ENCODE data around the gene MARCHF4.

MARCHF4 gene

GRCh38 chr2:216350214-216350791 is 22.0 kb downstream of the MARCHF4 start:
- DNase-seq (ENCODE audit: low read depth) = peak; percentile 52
- TF ChIP-seq CTCF (conservative IDR thresholded peaks at IDR 0.05; ENCODE audit: low read length) = no peak
- H3K4me3 ChIP-seq (ENCODE audit: low read length) = no peak overlapping the region

- H3K4me3 ChIP-seq (ENCODE audit: low read length) = no peak overlapping the region
- no peak for DNase-seq (ENCODE audit: low read depth)
- no peak for TF ChIP-seq CTCF (conservative IDR thresholded peaks at IDR 0.05; ENCODE audit: low read length)
Observed at GRCh38 chr2:216349366-216349765, 22.9 kb downstream of the MARCHF4 start.

- peak; percentile 82 for DNase-seq (ENCODE audit: low read depth)
- no peak for TF ChIP-seq CTCF (conservative IDR thresholded peaks at IDR 0.05; ENCODE audit: low read length)
- no peak overlapping the region for H3K4me3 ChIP-seq (ENCODE audit: low read length)
Observed at GRCh38 chr2:216348756-216349308, 23.5 kb downstream of the MARCHF4 start.

- TF ChIP-seq CTCF (conservative IDR thresholded peaks at IDR 0.05; ENCODE audit: low read length) = no peak
- no peak for DNase-seq (ENCODE audit: low read depth)
- H3K4me3 ChIP-seq (ENCODE audit: low read length) = no peak overlapping the region
Observed at GRCh38 chr2:216346781-216347180, 25.5 kb downstream of the MARCHF4 start.

- peak; percentile 65 for DNase-seq (ENCODE audit: low read depth)
- TF ChIP-seq CTCF (conservative IDR thresholded peaks at IDR 0.05; ENCODE audit: low read length) = no peak
- no peak overlapping the region for H3K4me3 ChIP-seq (ENCODE audit: low read length)
Observed at GRCh38 chr2:216345846-216346245, 26.4 kb downstream of the MARCHF4 start.

GRCh38 chr2:216344950-216345300 is 27.4 kb downstream of the MARCHF4 start:
- no peak for TF ChIP-seq CTCF (conservative IDR thresholded peaks at IDR 0.05; ENCODE audit: low read length)
- no peak overlapping the region for H3K4me3 ChIP-seq (ENCODE audit: low read length)
- DNase-seq (ENCODE audit: low read depth) = peak; percentile 80

GRCh38 chr2:216344206-216344949 is 27.9 kb downstream of the MARCHF4 start:
- TF ChIP-seq CTCF (conservative IDR thresholded peaks at IDR 0.05; ENCODE audit: low read length) = no peak
- no peak overlapping the region for H3K4me3 ChIP-seq (ENCODE audit: low read length)
- DNase-seq (ENCODE audit: low read depth) = peak; percentile 61

Data from AG10803 (cell line).